PC-3 (cell line): ENCODE results near the gene PLA2G4C. TPM values are rescaled to one million over a fixed set of nuclear protein-coding genes. Genes with fewer than 3 reads are reported as not detected.

Source experiments
- ATAC-seq: fragments of 200-7000 bp; cut with Tn5 transposase; 2 replicates; pipeline ENCODE4 v1.9.1; 2020; ENCODE audit warnings: mild to moderate bottlenecking, moderate library complexity
- BruUV-seq: library from RNA; stranded (reverse); fragments of 400-500 nt; replicated peaks from 2 replicates; lab custom pipeline; 2021; lab: Mats Ljungman, UMichigan
- CTCF ChIA-PET: fragments of 300-600 bp; sonication (Branson Sonifier 250); formaldehyde crosslinking; loops from one replicate; lab custom pipeline; 2022; ENCODE audit warnings: antibody characterized with exemption; lab: Charles Lee
- POLR2A ChIA-PET: fragments of 300-600 bp; sonication (Branson Sonifier 250); formaldehyde crosslinking; loops from one replicate; lab custom pipeline; 2022; ENCODE audit warnings: antibody characterized with exemption; ENCODE audit not compliant: unreplicated experiment; lab: Charles Lee
- DNase-seq: peaks from one replicate; pipeline ENCODE4 v3.0.0-alpha.2; 2015
- H2AFZ ChIP-seq: fragments of 300-600 bp; sonication (generic); 2 replicates; pipeline ENCODE4 v1.6.0; 2016; ENCODE audit warnings: antibody characterized with exemption, low read length
- H3F3A ChIP-seq: fragments of 300-600 bp; sonication (generic); one replicate; pipeline ENCODE4 v1.6.0; 2017; ENCODE audit warnings: antibody characterized with exemption, low read length, control low read depth, mild to moderate bottlenecking; ENCODE audit not compliant: unreplicated experiment
- H3K27ac ChIP-seq: fragments of 300-600 bp; sonication (generic); 2 replicates; pipeline ENCODE4 v1.5.1; 2016; ENCODE audit warnings: mild to moderate bottlenecking, low read length
- H3K27me3 ChIP-seq: fragments of 300-600 bp; sonication (generic); 2 replicates; pipeline ENCODE4 v1.6.1; 2016; ENCODE audit warnings: low read length, mixed read lengths
- H3K36me3 ChIP-seq: fragments of 300-600 bp; sonication (generic); 2 replicates; pipeline ENCODE4 v1.6.1; 2016; ENCODE audit warnings: low read depth, mixed run types, low read length, mixed read lengths
- H3K4me1 ChIP-seq: fragments of 300-600 bp; sonication (generic); 2 replicates; pipeline ENCODE4 v1.5.1; 2016; ENCODE audit warnings: low read length; ENCODE audit not compliant: insufficient read depth
- H3K4me2 ChIP-seq: fragments of 300-600 bp; sonication (generic); 2 replicates; pipeline ENCODE4 v1.6.0; 2016; ENCODE audit warnings: low read length
- H3K4me3 ChIP-seq: fragments of 300-600 bp; sonication (generic); 2 replicates; pipeline ENCODE4 v1.5.1; 2016; ENCODE audit warnings: mild to moderate bottlenecking, low read length, mixed read lengths
- H3K79me2 ChIP-seq: fragments of 300-600 bp; sonication (generic); 2 replicates; pipeline ENCODE4 v1.6.1; 2017; ENCODE audit warnings: low read length, mixed read lengths
- H3K9ac ChIP-seq: fragments of 300-600 bp; sonication (generic); 2 replicates; pipeline ENCODE4 v1.6.0; 2016; ENCODE audit warnings: mild to moderate bottlenecking, low read length
- H3K9me2 ChIP-seq: fragments of 300-600 bp; sonication (generic); replicated peaks from 2 replicates; pipeline ENCODE4 v1.6.1; 2016; ENCODE audit warnings: mixed run types, low read length, mixed read lengths
- H3K9me3 ChIP-seq: fragments of 300-600 bp; sonication (generic); 2 replicates; pipeline ENCODE4 v1.6.1; 2016; ENCODE audit warnings: low read length, mixed read lengths
- H4K20me1 ChIP-seq: fragments of 300-600 bp; sonication (generic); 2 replicates; pipeline ENCODE4 v1.6.1; 2016; ENCODE audit warnings: low read length, mixed read lengths
- CTCF ChIP-seq: fragments of 300-600 bp; sonication (generic); conservative IDR thresholded peaks from 2 replicates; pipeline ENCODE4 v1.5.1; 2017; ENCODE audit warnings: antibody characterized with exemption, low read depth, mild to moderate bottlenecking, low read length
- EZH2 ChIP-seq: fragments of 300-600 bp; sonication (generic); IDR thresholded peaks from one replicate; pipeline ENCODE4 v1.6.1; 2017; ENCODE audit warnings: antibody characterized with exemption, mild to moderate bottlenecking, low read length; ENCODE audit not compliant: unreplicated experiment
- EZH2phosphoT487 ChIP-seq: fragments of 300-600 bp; sonication (generic); IDR thresholded peaks from 2 replicates; pipeline ENCODE4 v1.6.1; 2018; ENCODE audit warnings: mild to moderate bottlenecking, antibody characterized with exemption, low read length, borderline replicate concordance
- intact Hi-C: fragments of 100-400 bp; cut with micrococcal nuclease; formaldehyde crosslinking; loops from 2 replicates; pipeline ENCODE4 v1.9.0; 2023
- total RNA-seq: library from RNA; depleted of rRNA; stranded (reverse); fragments of >200 nt; gene quantifications from 2 replicates; pipeline ENCODE4 v1.2.3, GENCODE V29; 2014

Gene PLA2G4C
- total RNA-seq, 1 experiment from 2014 or later, result 2.6 TPM

- H3K4me2 ChIP-seq, result no peak overlapping the region
- H3K4me3 ChIP-seq, result no peak overlapping the region
- H3K27me3 ChIP-seq, result no peaks in the 10 kb centered on the region
- no peaks in the 10 kb centered on the region for H3K4me1 ChIP-seq
- ChIA-PET CTCF (no interaction called here), POLR2A (no interaction called here)
- TF ChIP-seq CTCF (no peak), EZH2phosphoT487 (no peak), EZH2 (no peak)
- H4K20me1 ChIP-seq, result no peaks in the 10 kb centered on the region
- DNase-seq (no peak), ATAC-seq (no peak)
- intact Hi-C loops, result no loop called here
- H3K9ac ChIP-seq, result no peak overlapping the region
- H3K9me2 ChIP-seq, result no peaks in the 10 kb centered on the region
- H3F3A ChIP-seq, result no peaks in the 10 kb centered on the region
- no peak overlapping the region for H3K27ac ChIP-seq
- H3K79me2 ChIP-seq, result no peaks in the 10 kb centered on the region
- H2AFZ ChIP-seq, result no peak overlapping the region
- H3K9me3 ChIP-seq, result no peaks in the 10 kb centered on the region
- H3K36me3 ChIP-seq, result no peaks in the 10 kb centered on the region
- BruUV-seq, result no TSS peak
These were observed 43.4 kb upstream of the PLA2G4C start for GRCh38 chr19:48154003-48154402.

DNA sequence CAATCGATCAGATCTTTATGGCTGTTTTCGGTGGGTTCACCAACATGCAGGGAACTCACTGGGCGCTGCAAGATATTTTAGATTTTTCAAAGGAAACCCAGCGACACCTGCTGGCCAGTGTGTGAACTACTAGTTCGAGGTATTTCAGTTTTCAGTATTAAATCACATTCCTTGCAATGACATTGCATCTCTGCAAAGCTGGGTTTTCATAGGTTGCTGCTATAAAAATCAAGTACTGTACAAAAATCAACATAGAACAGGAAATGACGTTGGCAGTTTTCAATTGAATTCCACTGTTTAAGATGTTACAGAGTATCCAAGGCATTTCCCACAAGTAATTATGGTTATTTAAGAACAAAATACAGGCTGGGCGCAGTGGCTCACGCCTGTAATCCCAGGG is 41.9 kb upstream of the PLA2G4C start:
- intact Hi-C loops, result loop anchor here (1.0 to 2.0 kb wide), 2 partner anchors 45 to 108 kb away; no protein-coding TSS in a partner anchor
- Histone ChIP-seq H3K36me3 (no peaks in the 10 kb centered on the region), H3K9ac (no peak overlapping the region), H2AFZ (no peak overlapping the region), H3K4me3 (no peak overlapping the region), H3F3A (no peaks in the 10 kb centered on the region), H3K9me3 (no peaks in the 10 kb centered on the region), H3K27ac (no peak overlapping the region), H4K20me1 (no peaks in the 10 kb centered on the region), H3K79me2 (no peaks in the 10 kb centered on the region), H3K4me1 (no peaks in the 10 kb centered on the region), H3K4me2 (no peak overlapping the region), H3K27me3 (no peaks in the 10 kb centered on the region), H3K9me2 (no peaks in the 10 kb centered on the region)
- peak; percentile 41 for ATAC-seq
- DNase-seq, result peak; percentile 67
- BruUV-seq, result no TSS peak
- CTCF ChIA-PET, result interaction anchor here (0.6 to 0.7 kb wide), 2 partner anchors 13 to 27 kb away, joined by 3 to 5 read pairs; no protein-coding TSS in a partner anchor
- POLR2A ChIA-PET, result no interaction called here
- TF ChIP-seq CTCF, result peak; percentile 80
- no peak for TF ChIP-seq EZH2phosphoT487
- no peak for TF ChIP-seq EZH2

GRCh38 chr19:48149430-48149829 is 38.8 kb upstream of the PLA2G4C start:
- Histone ChIP-seq H3K36me3 (peaks cover 6% of the 10 kb centered on the region; the same call in 1 of the 2 replicates), H3F3A (no peaks in the 10 kb centered on the region), H3K79me2 (no peaks in the 10 kb centered on the region), H3K9ac (no peak overlapping the region), H2AFZ (no peak overlapping the region), H3K9me2 (no peaks in the 10 kb centered on the region), H3K9me3 (no peaks in the 10 kb centered on the region), H3K27ac (no peak overlapping the region), H3K4me1 (no peaks in the 10 kb centered on the region), H3K4me2 (no peak overlapping the region), H3K27me3 (no peaks in the 10 kb centered on the region), H4K20me1 (no peaks in the 10 kb centered on the region), H3K4me3 (no peak overlapping the region)
- TF ChIP-seq EZH2phosphoT487, result no peak
- TF ChIP-seq EZH2, result no peak
- TF ChIP-seq CTCF, result no peak
- BruUV-seq, result no TSS peak
- no peak for DNase-seq
- ATAC-seq, result peak; percentile 89
- intact Hi-C loops, result no loop called here
- ChIA-PET POLR2A (interaction anchor here (0.7 kb wide), 1 partner anchor 27 kb away, joined by 3 read pairs; no protein-coding TSS in a partner anchor), CTCF (no interaction called here)
